ENCODE measurements around the gene EPHA4. TPM values are rescaled to one million over a fixed set of nuclear protein-coding genes. Genes with fewer than 3 reads are reported as not detected.

The EPHA4 gene
- total RNA-seq, 1 donor from 2014 or later, result 31.9 TPM

- Histone ChIP-seq H3K4me3 (no peak overlapping the region), H3K4me1 (no peaks in the 10 kb centered on the region), H3K27ac (no peak overlapping the region), H3K36me3 (no peaks in the 10 kb centered on the region), H3K9me3 (no peaks in the 10 kb centered on the region), H3K27me3 (no peaks in the 10 kb centered on the region)
- TF ChIP-seq, protein P1, sequence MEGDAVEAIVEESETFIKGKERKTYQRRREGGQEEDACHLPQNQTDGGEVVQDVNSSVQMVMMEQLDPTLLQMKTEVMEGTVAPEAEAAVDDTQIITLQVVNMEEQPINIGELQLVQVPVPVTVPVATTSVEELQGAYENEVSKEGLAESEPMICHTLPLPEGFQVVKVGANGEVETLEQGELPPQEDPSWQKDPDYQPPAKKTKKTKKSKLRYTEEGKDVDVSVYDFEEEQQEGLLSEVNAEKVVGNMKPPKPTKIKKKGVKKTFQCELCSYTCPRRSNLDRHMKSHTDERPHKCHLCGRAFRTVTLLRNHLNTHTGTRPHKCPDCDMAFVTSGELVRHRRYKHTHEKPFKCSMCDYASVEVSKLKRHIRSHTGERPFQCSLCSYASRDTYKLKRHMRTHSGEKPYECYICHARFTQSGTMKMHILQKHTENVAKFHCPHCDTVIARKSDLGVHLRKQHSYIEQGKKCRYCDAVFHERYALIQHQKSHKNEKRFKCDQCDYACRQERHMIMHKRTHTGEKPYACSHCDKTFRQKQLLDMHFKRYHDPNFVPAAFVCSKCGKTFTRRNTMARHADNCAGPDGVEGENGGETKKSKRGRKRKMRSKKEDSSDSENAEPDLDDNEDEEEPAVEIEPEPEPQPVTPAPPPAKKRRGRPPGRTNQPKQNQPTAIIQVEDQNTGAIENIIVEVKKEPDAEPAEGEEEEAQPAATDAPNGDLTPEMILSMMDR (IDR thresholded peaks at IDR 0.05), result no peak
- DNase-seq (no peak), ATAC-seq (no peak)
- intact Hi-C loops (cut with DNase I), result no loop called here
Observed at GRCh38 chr2:221389421-221389820, 182.7 kb downstream of the EPHA4 start.

DNA sequence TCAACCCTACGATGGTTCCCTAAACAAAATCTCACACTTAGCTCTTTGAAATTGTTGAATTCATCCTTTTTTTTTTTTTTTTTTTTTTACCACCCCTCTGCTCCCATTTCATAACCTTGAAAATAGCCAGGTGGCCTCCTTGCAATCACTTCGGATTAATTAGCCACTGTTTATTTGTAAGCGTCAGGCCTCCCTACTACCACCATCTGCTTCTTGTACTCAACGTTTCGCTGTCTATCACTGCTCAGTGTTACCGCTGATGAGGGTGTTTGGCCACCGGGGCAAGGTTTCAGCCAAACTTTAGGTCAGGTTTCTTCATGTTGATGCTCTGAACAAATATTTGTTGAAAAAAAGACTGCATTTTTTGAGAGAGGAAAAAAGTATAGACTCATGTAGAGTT lies 183.2 kb downstream of the EPHA4 start:
- Histone ChIP-seq H3K4me1 (no peaks in the 10 kb centered on the region), H3K36me3 (no peaks in the 10 kb centered on the region), H3K27ac (no peak overlapping the region), H3K9me3 (no peaks in the 10 kb centered on the region), H3K4me3 (no peak overlapping the region), H3K27me3 (no peaks in the 10 kb centered on the region)
- ATAC-seq (no peak), DNase-seq (no peak)
- intact Hi-C loops (cut with DNase I), result no loop called here
- TF ChIP-seq, protein P1 (IDR thresholded peaks at IDR 0.05), result no peak

- no peak overlapping the region for H3K4me3 ChIP-seq
- H3K27ac ChIP-seq, result no peak overlapping the region
- ATAC-seq (no peak), DNase-seq (no peak)
- intact Hi-C loops (cut with DNase I), result no loop called here
- H3K27me3 ChIP-seq, result no peaks in the 10 kb centered on the region
- TF ChIP-seq, protein P1 (IDR thresholded peaks at IDR 0.05), result no peak
- no peaks in the 10 kb centered on the region for H3K4me1 ChIP-seq
- no peaks in the 10 kb centered on the region for H3K36me3 ChIP-seq
- H3K9me3 ChIP-seq, result no peaks in the 10 kb centered on the region
Observed at GRCh38 chr2:221385716-221386115, 186.4 kb downstream of the EPHA4 start.

DNA sequence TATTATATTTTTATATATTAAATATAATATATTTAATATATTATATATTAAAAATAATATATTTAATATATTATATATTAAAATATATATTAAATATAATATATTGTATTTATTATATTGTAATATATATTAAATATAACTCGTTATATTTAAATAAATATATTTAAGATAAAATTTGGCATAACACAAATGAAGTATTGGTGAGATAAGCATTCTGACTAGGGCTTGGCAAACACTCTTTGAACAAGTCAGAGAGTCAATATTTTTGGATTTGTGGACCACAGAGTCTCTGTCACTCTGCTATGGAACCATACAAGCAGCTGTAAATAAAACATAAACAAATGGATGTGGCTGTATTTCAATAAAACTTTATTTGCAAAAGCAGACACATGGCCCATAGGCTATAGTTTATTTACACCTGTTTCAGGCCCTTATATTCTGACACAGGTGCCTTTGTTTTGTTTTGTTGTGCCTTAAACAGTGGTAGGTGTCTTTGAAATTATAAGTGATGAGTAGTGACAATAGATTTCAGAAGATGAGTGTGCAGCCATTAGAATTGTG lies 190.1 kb downstream of the EPHA4 start:
- DNase-seq (no peak), ATAC-seq (no peak)
- intact Hi-C loops (cut with DNase I), result no loop called here

GRCh38 chr2:221380686-221381085 lies 191.4 kb downstream of the EPHA4 start:
- H3K27ac ChIP-seq, result no peak overlapping the region
- TF ChIP-seq, protein P1 (IDR thresholded peaks at IDR 0.05), result no peak
- no peak for DNase-seq
- H3K9me3 ChIP-seq, result no peaks in the 10 kb centered on the region
- H3K27me3 ChIP-seq, result no peaks in the 10 kb centered on the region
- no peak for ATAC-seq
- H3K4me3 ChIP-seq, result no peak overlapping the region
- no peaks in the 10 kb centered on the region for H3K4me1 ChIP-seq
- intact Hi-C loops (cut with DNase I), result no loop called here
- H3K36me3 ChIP-seq, result no peaks in the 10 kb centered on the region

More for the DNA sequence above, 190.1 kb downstream of the EPHA4 start:
- Histone ChIP-seq H3K27me3 (no peaks in the 10 kb centered on the region), H3K36me3 (no peaks in the 10 kb centered on the region), H3K27ac (no peak overlapping the region), H3K4me1 (no peaks in the 10 kb centered on the region), H3K4me3 (no peak overlapping the region), H3K9me3 (no peaks in the 10 kb centered on the region)
- TF ChIP-seq, protein P1 (IDR thresholded peaks at IDR 0.05), result no peak

DNA sequence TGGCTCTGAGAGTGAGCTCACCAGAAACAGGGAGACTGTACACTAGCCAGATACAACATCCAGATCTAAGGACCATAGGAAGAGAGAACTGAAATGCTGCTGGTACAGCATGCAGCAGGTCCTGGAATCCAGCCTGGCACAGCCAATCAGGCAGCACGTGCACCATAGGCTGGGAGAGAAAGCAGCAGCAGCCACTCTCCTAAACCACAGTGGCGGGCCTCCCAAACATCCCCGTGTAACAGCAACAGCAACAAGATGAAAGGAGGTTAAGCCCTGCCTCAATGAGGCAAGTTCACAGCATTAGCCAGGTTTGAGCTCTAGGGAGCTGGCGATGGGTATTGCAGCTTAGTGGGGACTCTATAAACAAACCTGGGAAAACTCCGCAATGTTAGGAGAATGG lies 192.0 kb downstream of the EPHA4 start:
- H3K27me3 ChIP-seq, result no peaks in the 10 kb centered on the region
- TF ChIP-seq, protein P1 (IDR thresholded peaks at IDR 0.05), result no peak
- intact Hi-C loops (cut with DNase I), result no loop called here

More for the DNA sequence above, 192.0 kb downstream of the EPHA4 start:
- Histone ChIP-seq H3K36me3 (no peaks in the 10 kb centered on the region), H3K4me1 (no peaks in the 10 kb centered on the region), H3K9me3 (no peaks in the 10 kb centered on the region), H3K4me3 (no peak overlapping the region), H3K27ac (no peak overlapping the region)
- DNase-seq (no peak), ATAC-seq (no peak)

Data from upper lobe of right lung (tissue), 1 donor.